Esophagus muscularis mucosa (tissue), 4 donors: ENCODE results near the gene DLK1.

Source experiments
- EP300 ChIP-seq: sonication (generic); formaldehyde crosslinking; IDR thresholded peaks from one replicate; pipeline ENCODE4 v1.6.1; 2017; ENCODE audit warnings: antibody characterized with exemption
- POLR2A ChIP-seq: fragments of 450-650 bp; IDR thresholded peaks from one replicate; pipeline ENCODE4 v1.6.1; 2017; ENCODE audit warnings: antibody characterized with exemption, moderate library complexity, mild to moderate bottlenecking, low read depth
- POLR2AphosphoS5 ChIP-seq, 2 donors: sonication (generic); formaldehyde crosslinking; IDR thresholded peaks; one replicate each; pipeline ENCODE4 v1.6.1; 2017; ENCODE audit warnings: antibody characterized with exemption in 2 of 2
- TF ChIP-seq, protein P1 (sequence below), 3 experiments: fragments of 200-600 bp in 2 of 3; fragments of 450-650 bp in 1 of 3; sonication (generic) in 2 of 3; IDR thresholded peaks; one replicate each; pipeline ENCODE4 v1.5.1; 2017 to 2019; ENCODE audit warnings: antibody characterized with exemption in 3 of 3, mild to moderate bottlenecking in 2 of 3, moderate library complexity in 1 of 3

DNA sequence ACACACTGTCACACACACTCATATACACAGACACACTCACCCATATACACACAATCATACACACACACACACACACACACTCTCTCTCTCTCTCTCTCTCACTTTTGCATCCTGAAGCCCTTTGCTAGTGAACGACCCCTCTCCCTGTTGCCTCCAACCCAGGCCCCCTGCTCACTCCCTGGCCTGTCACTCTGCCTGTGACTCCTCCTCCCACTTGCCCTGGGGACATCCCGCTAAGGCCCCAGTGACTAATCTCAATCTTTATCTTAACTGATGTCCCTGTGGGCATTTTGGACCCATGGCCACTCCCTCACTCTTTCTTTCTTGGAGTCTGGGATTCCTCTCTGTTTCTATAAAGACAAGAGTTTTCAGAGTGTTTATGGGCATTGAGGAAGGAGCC is 10.9 kb upstream of the DLK1 start:
- TF ChIP-seq, protein P1, sequence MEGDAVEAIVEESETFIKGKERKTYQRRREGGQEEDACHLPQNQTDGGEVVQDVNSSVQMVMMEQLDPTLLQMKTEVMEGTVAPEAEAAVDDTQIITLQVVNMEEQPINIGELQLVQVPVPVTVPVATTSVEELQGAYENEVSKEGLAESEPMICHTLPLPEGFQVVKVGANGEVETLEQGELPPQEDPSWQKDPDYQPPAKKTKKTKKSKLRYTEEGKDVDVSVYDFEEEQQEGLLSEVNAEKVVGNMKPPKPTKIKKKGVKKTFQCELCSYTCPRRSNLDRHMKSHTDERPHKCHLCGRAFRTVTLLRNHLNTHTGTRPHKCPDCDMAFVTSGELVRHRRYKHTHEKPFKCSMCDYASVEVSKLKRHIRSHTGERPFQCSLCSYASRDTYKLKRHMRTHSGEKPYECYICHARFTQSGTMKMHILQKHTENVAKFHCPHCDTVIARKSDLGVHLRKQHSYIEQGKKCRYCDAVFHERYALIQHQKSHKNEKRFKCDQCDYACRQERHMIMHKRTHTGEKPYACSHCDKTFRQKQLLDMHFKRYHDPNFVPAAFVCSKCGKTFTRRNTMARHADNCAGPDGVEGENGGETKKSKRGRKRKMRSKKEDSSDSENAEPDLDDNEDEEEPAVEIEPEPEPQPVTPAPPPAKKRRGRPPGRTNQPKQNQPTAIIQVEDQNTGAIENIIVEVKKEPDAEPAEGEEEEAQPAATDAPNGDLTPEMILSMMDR (IDR thresholded peaks at IDR 0.05): no peak
- TF ChIP-seq POLR2A (no peak), EP300 (no peak), POLR2AphosphoS5 (IDR thresholded peaks at IDR 0.05) (no peak)
